ENCODE results near the gene C10orf53.

Gene C10orf53

GRCh38 chr10:49733866-49734265 lies 54.4 kb downstream of the C10orf53 start:
- Histone ChIP-seq H3K4me1 (ENCODE audit: control insufficient read depth in 1 of 2, insufficient read depth in 1 of 2, low read depth in 1 of 2, low read length in 1 of 2) (peaks cover 7 to 8% of the 10 kb centered on the region in 2 experiments), H3K36me3 (no peaks in the 10 kb centered on the region), H3K9me3 (no peaks in the 10 kb centered on the region), H3K4me3 (ENCODE audit: low read depth in 1 of 2, low read length in 1 of 2) (no peak overlapping the region), H3K27me3 (no peaks in the 10 kb centered on the region), H3K27ac (no peak overlapping the region)
- no peak for TF ChIP-seq CTCF (IDR thresholded peaks at IDR 0.05)

DNA sequence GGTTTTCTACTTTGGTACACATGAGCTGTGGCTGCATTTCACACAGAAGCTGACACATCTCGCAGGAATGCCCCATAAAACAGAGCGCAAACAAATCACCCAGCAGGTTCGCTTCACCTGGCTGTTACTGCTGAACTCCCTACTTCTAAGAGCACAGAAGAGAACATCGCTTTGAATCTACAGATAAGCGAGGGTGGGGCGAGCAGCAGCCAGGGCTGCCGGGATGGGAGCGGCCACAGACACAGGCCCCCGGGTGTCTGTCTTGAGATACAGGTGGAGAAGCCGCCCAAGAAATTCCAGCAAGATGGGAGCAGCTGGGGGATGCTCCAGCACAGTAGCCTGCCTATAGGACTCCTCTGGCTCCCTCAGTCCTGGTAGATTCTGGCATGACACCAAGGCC lies 55.2 kb downstream of the C10orf53 start:
- TF ChIP-seq CTCF (IDR thresholded peaks at IDR 0.05) = no peak
- Histone ChIP-seq H3K27me3 (no peaks in the 10 kb centered on the region), H3K36me3 (no peaks in the 10 kb centered on the region), H3K4me1 (ENCODE audit: control insufficient read depth in 1 of 2, insufficient read depth in 1 of 2, low read depth in 1 of 2, low read length in 1 of 2) (peaks cover 7 to 8% of the 10 kb centered on the region in 2 experiments), H3K4me3 (ENCODE audit: low read depth in 1 of 2, low read length in 1 of 2) (no peak overlapping the region), H3K9me3 (no peaks in the 10 kb centered on the region), H3K27ac (no peak overlapping the region)

DNA sequence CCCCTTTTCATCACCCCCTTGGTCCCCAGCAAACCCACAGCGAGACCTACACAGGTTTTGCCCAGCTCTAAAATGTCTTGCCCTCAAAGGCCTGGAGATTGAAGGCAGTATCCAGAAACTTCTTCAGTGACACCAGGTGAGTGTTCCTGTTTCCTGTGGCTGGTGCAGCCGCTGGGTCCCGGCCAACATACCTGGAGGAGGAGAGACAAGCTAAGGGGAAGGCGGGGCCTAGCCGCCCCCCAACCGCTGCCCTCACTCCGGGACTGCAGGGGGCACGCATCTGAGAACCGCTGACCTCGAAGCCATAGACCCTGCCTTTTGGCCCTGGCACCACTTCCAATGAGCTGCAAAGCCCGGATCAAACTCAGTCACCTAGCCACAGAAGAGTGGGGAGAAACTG lies 55.7 kb downstream of the C10orf53 start:
- TF ChIP-seq CTCF (IDR thresholded peaks at IDR 0.05) = no peak
- Histone ChIP-seq H3K4me3 (ENCODE audit: low read depth in 1 of 2, low read length in 1 of 2) (no peak overlapping the region), H3K36me3 (no peaks in the 10 kb centered on the region), H3K27me3 (no peaks in the 10 kb centered on the region), H3K4me1 (ENCODE audit: control insufficient read depth in 1 of 2, insufficient read depth in 1 of 2, low read depth in 1 of 2, low read length in 1 of 2) (peaks cover 7 to 8% of the 10 kb centered on the region in 2 experiments), H3K27ac (no peak overlapping the region), H3K9me3 (no peaks in the 10 kb centered on the region)

- no peaks in the 10 kb centered on the region for H3K9me3 ChIP-seq
- TF ChIP-seq CTCF (IDR thresholded peaks at IDR 0.05) = no peak
- H3K27ac ChIP-seq = no peak overlapping the region
- H3K4me1 ChIP-seq (ENCODE audit: control insufficient read depth in 1 of 2, insufficient read depth in 1 of 2, low read depth in 1 of 2, low read length in 1 of 2) = peaks cover 7 to 8% of the 10 kb centered on the region in 2 experiments
- no peaks in the 10 kb centered on the region for H3K27me3 ChIP-seq
- H3K4me3 ChIP-seq (ENCODE audit: low read depth in 1 of 2, low read length in 1 of 2) = no peak overlapping the region
- H3K36me3 ChIP-seq = no peaks in the 10 kb centered on the region
These were observed 56.6 kb downstream of the C10orf53 start for GRCh38 chr10:49735848-49736563.

- no peak for TF ChIP-seq CTCF (IDR thresholded peaks at IDR 0.05)
- H3K27me3 ChIP-seq = no peaks in the 10 kb centered on the region
- peaks cover 7 to 8% of the 10 kb centered on the region in 2 experiments for H3K4me1 ChIP-seq (ENCODE audit: control insufficient read depth in 1 of 2, insufficient read depth in 1 of 2, low read depth in 1 of 2, low read length in 1 of 2)
- H3K9me3 ChIP-seq = no peaks in the 10 kb centered on the region
- H3K27ac ChIP-seq = no peak overlapping the region
- H3K4me3 ChIP-seq (ENCODE audit: low read depth in 1 of 2, low read length in 1 of 2) = no peak overlapping the region
- H3K36me3 ChIP-seq = no peaks in the 10 kb centered on the region
These were observed 57.2 kb downstream of the C10orf53 start for GRCh38 chr10:49736564-49737113.

Data from neutrophil (primary cell).